Measurements from ENCODE around the gene PPFIA1.

The PPFIA1 gene

DNA sequence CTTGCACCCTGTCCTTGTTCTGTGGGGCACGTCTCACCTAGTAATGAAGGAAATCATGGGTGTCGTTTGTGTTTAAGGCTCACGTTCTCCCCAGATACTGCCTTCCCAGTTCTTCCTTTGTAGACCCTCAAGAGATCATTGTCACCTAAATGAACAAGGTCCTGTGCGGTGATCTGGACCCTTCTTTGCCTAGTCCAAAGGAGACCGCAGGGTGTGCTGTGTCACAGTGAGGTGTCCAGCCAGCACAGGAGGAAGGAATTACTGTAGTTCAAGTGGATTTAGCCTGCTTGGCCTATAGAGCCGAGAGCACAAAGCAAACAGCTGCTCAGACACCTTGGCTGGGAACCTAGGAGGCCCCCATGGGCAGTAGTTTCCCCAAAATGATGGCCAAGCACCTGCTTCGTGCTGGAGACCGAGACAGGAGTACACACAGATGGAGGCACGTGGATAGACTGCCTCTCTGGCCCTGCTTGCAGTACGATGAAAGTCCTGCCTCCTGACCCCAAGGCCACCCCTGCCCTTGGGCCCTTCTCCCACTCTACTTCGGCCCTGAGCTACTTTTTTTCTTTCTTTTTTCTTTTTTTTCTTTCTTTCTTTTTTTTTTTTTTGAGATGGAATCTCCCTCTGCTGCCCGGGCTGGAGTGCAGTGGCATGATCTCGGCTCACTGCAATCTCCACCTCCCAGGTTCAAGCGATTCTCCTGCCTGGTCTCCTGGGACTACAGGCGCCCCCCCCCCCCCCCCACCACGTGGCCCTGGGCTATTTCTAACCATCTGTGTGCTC lies 19.4 kb upstream of the PPFIA1 start:
- H3K9me3 ChIP-seq (ENCODE audit: insufficient read depth, low read length), result no peaks in the 10 kb centered on the region
- no peak overlapping the region for H3K9ac ChIP-seq (ENCODE audit: low read length)
- no peaks in the 10 kb centered on the region for H4K20me1 ChIP-seq (ENCODE audit: low read depth, low read length)
- no peak overlapping the region for H2AFZ ChIP-seq (ENCODE audit: low read depth, low read length, severe bottlenecking)
- H3K4me3 ChIP-seq (ENCODE audit: insufficient read depth, low read length, poor library complexity, severe bottlenecking), result no peak overlapping the region
- H3K27me3 ChIP-seq (ENCODE audit: low read length), result no peaks in the 10 kb centered on the region
- no peak overlapping the region for H3K27ac ChIP-seq (ENCODE audit: low read depth, low read length)
- H3K36me3 ChIP-seq (ENCODE audit: low read length), result no peaks in the 10 kb centered on the region
- H3K9me2 ChIP-seq (replicated peaks; ENCODE audit: insufficient read depth, low read length), result no peaks in the 10 kb centered on the region
- no peak for TF ChIP-seq EZH2phosphoT487 (conservative IDR thresholded peaks at IDR 0.05; ENCODE audit: low read length)
- TF ChIP-seq, protein P1, sequence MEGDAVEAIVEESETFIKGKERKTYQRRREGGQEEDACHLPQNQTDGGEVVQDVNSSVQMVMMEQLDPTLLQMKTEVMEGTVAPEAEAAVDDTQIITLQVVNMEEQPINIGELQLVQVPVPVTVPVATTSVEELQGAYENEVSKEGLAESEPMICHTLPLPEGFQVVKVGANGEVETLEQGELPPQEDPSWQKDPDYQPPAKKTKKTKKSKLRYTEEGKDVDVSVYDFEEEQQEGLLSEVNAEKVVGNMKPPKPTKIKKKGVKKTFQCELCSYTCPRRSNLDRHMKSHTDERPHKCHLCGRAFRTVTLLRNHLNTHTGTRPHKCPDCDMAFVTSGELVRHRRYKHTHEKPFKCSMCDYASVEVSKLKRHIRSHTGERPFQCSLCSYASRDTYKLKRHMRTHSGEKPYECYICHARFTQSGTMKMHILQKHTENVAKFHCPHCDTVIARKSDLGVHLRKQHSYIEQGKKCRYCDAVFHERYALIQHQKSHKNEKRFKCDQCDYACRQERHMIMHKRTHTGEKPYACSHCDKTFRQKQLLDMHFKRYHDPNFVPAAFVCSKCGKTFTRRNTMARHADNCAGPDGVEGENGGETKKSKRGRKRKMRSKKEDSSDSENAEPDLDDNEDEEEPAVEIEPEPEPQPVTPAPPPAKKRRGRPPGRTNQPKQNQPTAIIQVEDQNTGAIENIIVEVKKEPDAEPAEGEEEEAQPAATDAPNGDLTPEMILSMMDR (IDR thresholded peaks at IDR 0.05; ENCODE audit: insufficient read depth, low read length, poor library complexity, severe bottlenecking), result no peak
- H3F3A ChIP-seq (ENCODE audit: insufficient read depth), result no peaks in the 10 kb centered on the region
- H3K4me2 ChIP-seq (ENCODE audit: low read depth, low read length, poor library complexity, severe bottlenecking), result no peak overlapping the region
- H3K79me2 ChIP-seq (ENCODE audit: insufficient read depth, low read length), result no peaks in the 10 kb centered on the region

GRCh38 chr11:70251659-70252321 lies 18.7 kb upstream of the PPFIA1 start:
- no peak overlapping the region for H3K4me2 ChIP-seq (ENCODE audit: low read depth, low read length, poor library complexity, severe bottlenecking)

GRCh38 chr11:70252844-70253243 lies 17.6 kb upstream of the PPFIA1 start:
- H3K36me3 ChIP-seq (ENCODE audit: low read length), result no peaks in the 10 kb centered on the region
- no peak overlapping the region for H3K4me2 ChIP-seq (ENCODE audit: low read depth, low read length, poor library complexity, severe bottlenecking)
- no peak overlapping the region for H3K4me3 ChIP-seq (ENCODE audit: insufficient read depth, low read length, poor library complexity, severe bottlenecking)
- TF ChIP-seq, protein P1 (IDR thresholded peaks at IDR 0.05; ENCODE audit: insufficient read depth, low read length, poor library complexity, severe bottlenecking), result no peak
- no peak for TF ChIP-seq EZH2phosphoT487 (conservative IDR thresholded peaks at IDR 0.05; ENCODE audit: low read length)
- no peaks in the 10 kb centered on the region for H4K20me1 ChIP-seq (ENCODE audit: low read depth, low read length)
- no peaks in the 10 kb centered on the region for H3K9me2 ChIP-seq (replicated peaks; ENCODE audit: insufficient read depth, low read length)
- no peaks in the 10 kb centered on the region for H3F3A ChIP-seq (ENCODE audit: insufficient read depth)
- no peak overlapping the region for H3K9ac ChIP-seq (ENCODE audit: low read length)
- no peak overlapping the region for H3K27ac ChIP-seq (ENCODE audit: low read depth, low read length)
- no peak overlapping the region for H2AFZ ChIP-seq (ENCODE audit: low read depth, low read length, severe bottlenecking)
- no peaks in the 10 kb centered on the region for H3K79me2 ChIP-seq (ENCODE audit: insufficient read depth, low read length)
- H3K27me3 ChIP-seq (ENCODE audit: low read length), result no peaks in the 10 kb centered on the region
- no peaks in the 10 kb centered on the region for H3K9me3 ChIP-seq (ENCODE audit: insufficient read depth, low read length)

More at GRCh38 chr11:70251659-70252321, 18.7 kb upstream of the PPFIA1 start:
- H3K9me3 ChIP-seq (ENCODE audit: insufficient read depth, low read length), result no peaks in the 10 kb centered on the region
- no peaks in the 10 kb centered on the region for H3F3A ChIP-seq (ENCODE audit: insufficient read depth)
- no peaks in the 10 kb centered on the region for H3K9me2 ChIP-seq (replicated peaks; ENCODE audit: insufficient read depth, low read length)
- H4K20me1 ChIP-seq (ENCODE audit: low read depth, low read length), result no peaks in the 10 kb centered on the region
- no peak overlapping the region for H3K27ac ChIP-seq (ENCODE audit: low read depth, low read length)
- no peak overlapping the region for H3K4me3 ChIP-seq (ENCODE audit: insufficient read depth, low read length, poor library complexity, severe bottlenecking)
- H3K79me2 ChIP-seq (ENCODE audit: insufficient read depth, low read length), result no peaks in the 10 kb centered on the region
- H3K9ac ChIP-seq (ENCODE audit: low read length), result no peak overlapping the region
- H3K27me3 ChIP-seq (ENCODE audit: low read length), result no peaks in the 10 kb centered on the region
- TF ChIP-seq, protein P1 (IDR thresholded peaks at IDR 0.05; ENCODE audit: insufficient read depth, low read length, poor library complexity, severe bottlenecking), result no peak
- TF ChIP-seq EZH2phosphoT487 (conservative IDR thresholded peaks at IDR 0.05; ENCODE audit: low read length), result no peak
- no peak overlapping the region for H2AFZ ChIP-seq (ENCODE audit: low read depth, low read length, severe bottlenecking)
- H3K36me3 ChIP-seq (ENCODE audit: low read length), result no peaks in the 10 kb centered on the region
